C1 segment of cervical spinal cord (tissue), 14 donors: ENCODE data around the gene AGTR1.
A peak's percentile ranks its signal among the peaks of the same experiment; 100 is the strongest.

Source experiments
- DNase-seq, 14 donors: peaks; one replicate each; lab custom pipeline; 2025; lab: John Stamatoyannopoulos, UW

Gene AGTR1

DNA sequence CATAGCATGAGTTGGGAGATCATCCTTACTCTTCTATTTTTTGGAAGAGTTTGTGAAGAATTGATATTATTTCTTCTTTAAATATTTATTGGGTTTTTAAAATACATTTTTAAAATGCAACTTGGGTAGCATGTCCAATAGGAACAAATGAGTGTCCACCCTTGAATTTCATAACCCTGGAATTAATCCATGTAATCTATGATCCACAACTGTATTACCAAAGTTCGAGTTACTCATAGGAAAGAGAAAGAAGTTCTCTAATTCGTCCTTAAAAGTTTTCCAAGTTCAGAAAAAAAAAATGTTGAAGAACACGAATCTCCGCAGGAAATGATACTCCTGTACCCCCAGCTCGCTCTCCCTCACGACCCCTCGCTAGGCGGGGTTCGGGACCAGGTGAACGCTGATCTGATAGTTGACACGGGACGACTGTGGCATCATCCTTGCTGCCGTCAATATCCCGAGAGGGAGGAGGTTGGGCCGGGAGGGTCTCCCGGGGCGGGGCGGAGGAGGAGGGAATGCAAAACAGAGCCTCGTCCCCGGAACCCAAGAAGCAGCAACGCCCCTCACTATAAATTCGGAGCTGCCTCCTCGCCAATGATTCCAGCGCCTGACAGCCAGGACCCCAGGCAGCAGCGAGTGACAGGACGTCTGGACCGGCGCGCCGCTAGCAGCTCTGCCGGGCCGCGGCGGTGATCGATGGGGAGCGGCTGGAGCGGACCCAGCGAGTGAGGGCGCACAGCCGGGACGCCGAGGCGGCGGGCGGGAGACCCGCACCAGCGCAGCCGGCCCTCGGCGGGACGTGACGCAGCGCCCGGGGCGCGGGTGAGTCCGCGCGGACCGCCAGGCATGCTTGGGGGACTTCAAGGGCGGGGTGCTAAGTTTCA lies at the start of gene AGTR1:
AGTR1 (plus strand) TSS at position 598 of the 884 bp plus-strand sequence. CDS start 43,133 bp downstream, outside the sequence.
- peak in 1 of 14 donors; percentile 2 for DNase-seq

DNA sequence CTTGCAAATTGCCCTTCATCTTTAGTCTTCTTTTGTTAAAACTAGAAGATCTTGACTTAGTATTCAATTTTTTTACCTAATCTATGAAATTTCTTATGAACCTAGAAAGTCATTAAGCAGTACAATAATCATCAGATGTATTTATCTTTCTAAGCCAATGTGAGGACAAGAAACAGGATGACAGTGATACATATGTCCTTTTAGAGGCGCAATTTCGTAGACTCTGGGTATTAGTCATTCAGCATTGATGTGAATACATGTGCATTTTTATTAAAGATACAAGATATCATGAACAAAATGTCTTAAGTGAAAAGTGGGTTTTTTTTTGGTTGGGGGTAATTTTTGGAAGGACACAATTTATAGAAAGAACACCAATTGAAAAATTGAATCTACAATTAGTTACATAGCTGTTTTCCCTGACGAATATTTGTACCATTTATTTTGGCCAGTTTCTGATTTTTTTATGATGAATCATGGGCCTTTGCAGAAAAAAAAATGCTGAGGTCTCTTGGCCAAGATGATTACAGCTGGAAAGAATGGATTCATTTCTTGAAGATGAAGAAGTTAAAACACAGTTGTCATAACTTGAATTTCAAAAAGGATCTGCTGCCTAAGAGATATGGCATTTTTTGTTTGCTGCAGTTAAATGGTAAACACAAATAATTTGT lies 48.9 kb upstream of the AGTR1 start:
- DNase-seq: no peak

DNA sequence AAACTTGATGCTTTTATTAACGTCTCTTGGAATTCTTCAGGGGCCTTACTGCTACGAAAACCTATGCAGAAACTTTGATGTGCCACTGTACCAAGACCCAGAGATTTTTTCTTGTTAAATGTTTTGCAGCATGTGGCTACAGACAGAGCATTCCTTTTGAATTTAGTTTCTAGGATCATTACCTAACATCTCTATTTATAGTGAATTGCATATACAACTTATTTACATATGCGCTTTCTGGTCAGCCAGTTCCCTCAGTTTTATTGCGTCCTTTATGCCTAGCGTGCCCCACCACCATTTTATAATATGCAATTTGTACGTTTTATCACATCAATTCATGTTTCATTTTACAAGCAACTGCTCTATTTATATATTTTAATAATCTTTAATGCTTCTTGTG lies 46.2 kb upstream of the AGTR1 start:
- DNase-seq: no peak

DNA sequence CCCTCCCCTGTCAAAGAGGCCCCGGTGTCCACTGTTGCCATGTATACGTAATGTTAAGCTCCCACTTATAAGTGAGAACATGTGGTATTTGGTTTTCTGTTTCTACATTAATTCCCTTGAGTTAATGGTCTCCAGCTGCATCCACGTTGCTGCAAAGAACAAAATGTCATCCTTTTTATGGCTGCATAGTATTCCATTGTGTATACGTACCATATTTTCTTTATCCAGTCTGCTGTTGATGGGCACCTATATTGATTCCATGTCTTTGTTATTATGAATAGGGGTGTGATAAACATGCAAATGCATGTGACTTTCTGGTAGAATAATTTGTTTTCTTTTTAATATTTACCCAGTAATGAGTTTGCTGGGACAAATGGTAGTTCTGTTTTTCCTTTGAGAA lies 43.3 kb upstream of the AGTR1 start:
- DNase-seq: no peak

DNA sequence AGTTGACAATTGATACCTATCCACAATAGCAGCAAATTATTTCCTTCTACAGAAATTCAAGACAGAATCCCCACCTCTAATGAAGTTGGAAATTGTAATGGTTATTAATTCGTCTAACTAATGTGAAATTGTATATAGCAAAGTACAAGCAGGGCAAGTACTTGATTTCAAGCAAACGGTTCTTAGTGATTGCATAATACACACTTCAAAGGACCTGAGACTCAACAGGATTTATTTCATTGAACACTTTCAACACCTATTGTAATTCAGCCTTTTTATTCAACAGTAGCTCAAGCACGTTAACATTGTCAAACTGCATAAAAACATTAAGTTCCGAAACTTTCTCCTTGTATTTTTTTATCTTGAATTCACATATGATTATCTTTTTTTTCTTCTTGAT lies 40.2 kb upstream of the AGTR1 start:
- DNase-seq: no peak

DNA sequence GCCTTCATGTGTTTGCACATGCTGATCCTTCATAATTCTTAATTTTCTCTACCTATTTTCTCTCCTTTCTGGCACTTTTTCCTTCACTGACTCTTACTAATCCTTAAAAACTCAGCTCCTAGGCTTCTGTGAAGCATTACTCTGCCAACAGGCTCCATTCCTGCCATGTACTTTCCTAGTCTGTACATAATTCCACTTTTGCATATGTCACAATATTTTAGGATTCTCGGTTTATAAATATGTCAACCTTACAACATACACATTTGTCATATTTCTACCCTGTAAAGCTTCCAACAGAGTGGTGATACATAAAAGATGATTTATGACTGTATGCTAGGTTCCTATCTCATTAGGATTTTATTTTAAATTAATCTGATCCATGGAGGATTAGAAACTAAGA lies 38.2 kb upstream of the AGTR1 start:
- no peak for DNase-seq

DNA sequence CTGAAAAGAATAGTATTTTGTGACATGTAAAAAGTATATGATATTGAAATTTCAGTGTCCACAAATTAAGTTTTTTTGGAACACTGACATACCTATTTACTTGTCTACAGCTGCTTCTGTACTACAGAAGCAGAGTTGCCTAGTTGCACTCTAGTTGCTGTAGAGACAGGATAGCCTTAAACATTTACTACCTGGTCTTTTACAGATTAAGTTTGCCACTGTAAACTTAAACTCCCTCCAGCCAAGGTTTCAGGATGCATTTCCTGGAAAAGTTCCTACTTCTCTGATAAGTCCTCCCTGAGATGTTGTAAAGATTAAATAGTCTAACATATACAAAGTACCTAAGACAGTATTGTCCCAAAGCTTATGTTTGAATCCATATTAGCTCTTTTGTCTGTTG lies 17.4 kb upstream of the AGTR1 start:
- no peak for DNase-seq

DNA sequence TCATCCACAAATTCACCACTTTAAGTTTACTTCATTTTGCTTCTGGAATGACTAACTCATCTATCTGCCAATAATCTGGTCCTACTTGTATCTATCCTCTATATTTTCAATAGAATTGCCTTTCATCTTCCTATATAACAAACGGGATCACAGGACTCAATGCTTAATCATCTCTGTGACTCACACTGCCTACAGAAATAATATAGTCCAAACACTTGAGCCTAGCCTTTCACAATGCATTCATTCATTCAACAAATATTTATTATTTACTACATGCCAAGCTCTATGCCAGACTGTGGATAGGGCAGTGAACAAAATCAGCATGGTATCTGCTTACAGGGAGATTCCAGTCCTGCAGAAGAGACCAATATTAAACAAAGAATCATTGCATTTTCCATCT lies 16.6 kb upstream of the AGTR1 start:
- DNase-seq: no peak

DNA sequence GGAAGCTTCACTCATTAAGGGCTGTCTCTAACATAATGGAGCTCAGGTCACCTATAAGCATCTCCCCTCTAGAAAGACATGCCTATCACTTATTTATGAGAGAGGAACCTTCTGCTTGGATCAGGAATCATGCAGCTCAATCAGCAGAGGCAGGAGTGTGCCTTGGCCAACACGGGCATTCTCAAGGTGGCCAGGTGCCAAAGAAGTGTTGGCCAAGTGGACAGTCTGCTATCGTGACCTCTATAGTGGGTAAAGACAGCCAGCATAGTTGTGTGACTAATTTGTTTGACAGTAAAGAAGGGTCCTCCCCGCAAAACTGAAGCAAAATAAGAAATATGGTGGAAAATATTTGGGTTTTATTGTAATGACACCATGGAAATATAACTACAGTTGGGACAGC lies 14.7 kb upstream of the AGTR1 start:
- DNase-seq: peak in 1 of 14 donors; percentile 3

DNA sequence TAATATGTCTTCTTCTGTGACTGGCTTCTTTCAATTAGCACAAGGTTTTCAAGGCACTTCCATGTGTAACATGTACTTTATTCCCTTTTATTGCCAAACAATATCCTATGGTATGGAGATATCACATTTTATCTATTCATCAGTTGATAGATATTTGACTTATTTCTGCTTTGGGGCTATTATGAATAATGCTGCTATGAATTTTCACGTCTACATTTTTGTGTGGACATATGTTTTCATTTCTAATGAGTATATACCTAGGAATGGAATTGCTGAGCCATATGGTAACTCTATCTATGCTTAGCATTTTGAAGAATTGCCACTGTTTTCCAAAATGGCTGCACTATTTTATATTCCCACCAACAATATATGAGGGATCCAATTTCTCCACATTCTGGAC lies 3.6 kb upstream of the AGTR1 start:
- no peak for DNase-seq

DNA sequence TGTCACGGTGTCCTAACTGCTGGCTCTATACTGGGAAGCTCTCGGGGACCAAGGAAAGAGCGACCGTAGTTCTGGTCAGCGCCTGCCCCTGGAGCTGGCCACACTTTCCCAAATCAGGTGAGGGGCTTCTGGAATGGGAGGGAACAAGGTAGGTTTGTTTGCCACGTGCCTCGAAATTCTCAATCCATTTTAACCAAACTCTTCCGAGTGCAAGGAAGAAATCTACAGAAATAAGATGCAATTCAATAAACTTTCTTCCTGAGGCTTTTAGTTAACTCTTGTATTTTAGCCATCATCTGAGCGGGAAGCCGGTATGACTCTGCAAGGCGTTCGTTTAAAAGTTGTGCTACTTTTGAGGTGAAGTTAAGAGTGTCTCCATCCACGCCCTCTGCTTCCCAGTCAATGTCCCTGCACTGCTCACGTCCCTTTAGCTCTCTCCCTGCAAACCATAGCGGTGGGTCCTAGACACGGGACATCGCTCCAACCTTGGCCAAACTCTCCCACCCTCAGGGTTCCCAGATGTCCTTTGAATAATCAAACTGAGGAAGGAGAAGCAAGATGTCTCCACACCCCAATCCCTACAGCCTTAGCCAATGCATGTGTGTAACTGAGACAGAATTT lies 597 bp downstream of the AGTR1 start:
- no peak for DNase-seq

DNA sequence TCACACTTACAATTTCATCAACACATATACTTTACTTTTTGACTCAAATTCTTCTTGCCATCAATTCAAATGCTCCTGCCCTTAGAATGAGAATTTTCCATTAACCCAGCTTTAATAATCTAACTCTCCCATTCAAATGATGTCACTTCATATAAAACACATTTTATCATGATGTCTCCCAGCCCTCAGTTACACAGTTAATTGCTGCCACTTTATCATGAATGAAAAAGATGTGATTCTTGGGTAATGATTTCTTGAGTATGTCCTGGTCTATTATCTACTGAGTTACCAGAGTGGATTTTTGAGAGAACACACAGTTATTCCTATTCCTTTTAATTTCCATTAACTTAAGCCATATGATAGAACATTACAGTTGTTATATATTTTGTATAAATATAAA lies 7.6 kb downstream of the AGTR1 start:
- DNase-seq: no peak

DNA sequence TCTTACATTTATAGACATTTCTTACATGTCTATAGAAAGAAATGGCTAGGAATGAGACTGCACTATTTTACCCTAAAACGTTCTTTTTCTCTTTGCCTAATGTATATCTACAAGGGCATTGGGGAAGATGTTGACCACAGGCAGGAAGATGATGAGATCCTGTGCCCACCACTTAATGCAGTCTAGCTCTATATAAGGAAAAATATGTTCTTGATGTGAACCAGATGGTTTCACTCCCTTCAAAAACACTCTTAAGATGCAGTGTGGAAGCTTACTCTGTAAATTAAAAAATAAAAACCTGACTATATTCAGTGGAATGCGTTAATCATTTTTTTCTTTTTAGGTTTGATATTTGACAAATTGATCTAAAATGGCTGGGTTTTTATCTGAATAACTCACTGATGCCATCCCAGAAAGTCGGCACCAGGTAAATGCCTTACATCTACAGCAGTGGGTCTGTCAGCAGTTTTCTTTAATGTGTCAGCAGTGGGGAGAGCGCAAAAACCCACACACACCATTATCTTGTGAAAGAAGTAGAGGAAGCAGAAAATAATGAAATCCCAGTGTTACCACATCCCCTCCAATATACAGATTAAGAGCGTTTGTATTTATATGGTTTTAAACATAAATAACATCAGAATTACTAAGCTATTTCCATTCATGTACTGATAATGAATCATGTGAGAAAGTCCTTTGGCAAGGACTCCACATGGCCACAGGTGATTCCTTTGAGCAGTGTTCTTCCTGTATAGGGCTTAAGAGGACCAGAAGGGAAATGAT lies 10.1 kb downstream of the AGTR1 start:
- DNase-seq: no peak

DNA sequence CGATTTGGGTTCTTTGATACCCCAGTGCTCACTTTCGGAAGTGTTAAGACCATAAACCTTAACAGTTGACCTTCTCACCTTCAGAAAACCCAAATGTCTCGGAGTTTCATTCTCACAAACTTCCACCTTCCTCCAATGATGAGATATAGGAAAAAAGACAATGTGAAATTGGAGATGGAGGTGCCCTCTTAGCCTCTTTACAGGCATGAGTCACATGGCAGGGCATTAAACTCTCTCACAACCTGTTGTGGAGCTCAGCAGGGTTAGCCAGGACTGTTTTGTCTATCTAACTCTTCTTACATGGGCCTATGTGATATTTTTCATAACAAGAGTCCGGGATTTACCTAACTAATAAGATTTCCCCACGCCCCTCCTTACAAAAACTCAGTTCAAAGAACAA lies 10.7 kb downstream of the AGTR1 start:
- DNase-seq: no peak

DNA sequence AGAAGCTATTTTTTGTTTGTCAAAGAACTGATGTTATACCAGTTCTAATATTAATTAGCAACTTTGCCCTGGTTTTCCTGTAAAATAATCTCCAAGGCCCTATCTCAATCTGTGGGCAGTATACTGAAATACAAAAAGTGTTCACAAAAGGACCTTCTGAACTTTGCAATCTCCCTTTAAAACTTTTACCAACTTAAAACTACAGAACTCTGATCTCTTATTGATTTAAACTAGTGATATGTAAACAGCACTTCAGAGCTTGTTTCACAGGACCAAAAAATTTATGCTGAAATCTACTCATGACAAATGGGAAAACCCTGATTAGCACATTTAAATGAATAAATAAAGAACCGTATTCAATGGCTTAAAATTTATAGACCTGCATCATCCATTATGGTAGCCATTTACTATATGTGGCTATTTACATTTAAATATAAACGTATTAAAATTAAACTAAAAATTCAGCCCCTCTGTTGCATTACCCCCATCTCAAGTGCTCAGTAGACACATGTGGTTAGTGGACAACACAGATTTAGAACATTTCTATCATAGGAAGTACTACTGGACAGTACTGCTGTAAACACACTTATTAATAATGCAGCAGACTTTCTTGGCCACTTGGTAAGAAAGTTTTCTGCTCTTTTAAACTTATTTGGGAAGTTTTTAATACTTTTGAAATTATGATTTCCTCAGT lies 12.0 kb downstream of the AGTR1 start:
- no peak for DNase-seq

DNA sequence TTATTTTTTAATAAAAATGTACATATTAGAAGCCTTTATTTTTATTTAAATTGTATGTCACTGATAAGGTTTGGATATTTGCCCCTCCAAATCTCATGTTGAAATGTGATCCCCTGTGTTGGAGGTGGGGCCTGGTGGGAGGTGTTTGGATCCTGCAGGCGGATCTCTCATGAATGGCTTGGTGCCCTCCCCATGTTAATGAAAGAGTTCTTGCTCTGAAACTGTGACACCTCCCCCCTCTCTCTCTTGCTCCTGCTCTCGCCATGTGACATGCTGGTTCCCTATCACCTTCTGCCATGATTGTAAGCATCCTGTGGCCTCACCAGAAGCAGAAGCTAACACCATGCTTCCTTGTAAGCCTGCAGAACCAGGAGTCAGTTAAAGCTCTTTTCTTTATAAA lies 13.0 kb downstream of the AGTR1 start:
- no peak for DNase-seq

DNA sequence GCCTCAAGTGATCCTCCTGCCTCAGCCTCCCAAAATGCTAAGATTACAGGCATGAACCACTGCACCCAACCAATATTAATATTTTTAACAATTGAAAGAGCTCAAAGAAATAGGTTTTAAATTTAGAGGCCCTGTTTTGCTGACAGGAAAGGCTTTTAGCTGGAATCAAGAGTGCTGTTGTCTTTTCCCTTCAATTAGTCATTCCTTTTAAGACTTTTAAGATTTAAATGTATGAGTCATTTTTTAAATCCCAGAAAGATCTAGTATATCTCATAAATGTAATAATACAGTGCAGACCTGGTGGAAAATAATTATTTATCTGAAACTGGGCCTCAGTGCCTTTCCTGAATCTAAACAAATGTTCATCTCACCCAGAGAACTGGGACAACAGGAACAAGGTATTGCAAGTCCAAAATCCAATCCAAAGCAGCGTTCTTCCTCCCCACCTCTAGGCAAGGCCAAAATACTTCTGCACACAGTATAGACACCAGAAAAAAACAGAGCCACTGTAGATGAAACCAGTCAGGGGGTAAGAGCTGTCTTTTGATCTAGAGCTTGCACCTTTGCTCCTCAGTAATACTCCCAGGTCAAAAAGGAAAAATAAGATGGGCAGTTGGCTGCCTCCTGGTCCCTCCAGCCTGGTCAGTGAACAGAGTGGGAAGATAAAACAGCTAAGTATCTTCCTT lies 14.4 kb downstream of the AGTR1 start:
- DNase-seq: no peak

DNA sequence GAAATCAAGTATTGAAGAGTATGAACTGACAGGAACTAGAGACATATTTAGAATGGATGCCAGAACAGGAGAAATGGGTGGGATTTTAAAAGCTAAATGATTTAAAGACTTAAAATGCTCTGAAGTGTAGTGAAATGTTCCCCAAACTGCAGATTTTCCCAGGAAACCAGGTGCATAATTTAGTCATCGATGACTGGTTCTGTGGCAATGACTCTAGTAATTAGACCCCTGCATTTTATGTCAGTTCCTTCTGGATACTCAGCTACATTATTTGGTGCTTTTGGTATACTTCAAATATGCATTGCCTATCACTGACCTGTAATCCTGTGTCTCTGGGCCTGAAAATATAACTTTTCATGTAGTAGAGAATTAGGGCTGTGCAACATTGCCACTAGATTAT lies 16.8 kb downstream of the AGTR1 start:
- no peak for DNase-seq

DNA sequence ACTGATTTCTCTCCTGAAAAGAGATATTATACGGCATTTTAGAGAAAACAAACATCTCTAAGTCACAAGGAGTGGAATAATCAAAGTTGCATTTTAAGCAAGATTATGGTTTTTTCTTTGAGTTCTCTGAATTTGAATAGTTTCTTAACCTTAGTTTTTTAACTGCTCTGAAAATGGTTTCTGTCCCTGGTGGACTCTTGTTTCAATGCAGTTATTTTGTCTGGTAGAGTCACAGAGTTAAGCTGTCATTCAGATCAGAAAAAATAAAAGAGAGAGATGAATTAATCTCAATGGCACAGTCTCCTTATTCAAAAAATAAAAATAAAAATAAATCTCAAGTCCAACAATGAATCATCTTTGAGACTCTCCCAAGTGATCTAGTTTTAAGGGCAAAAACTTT lies 19.0 kb downstream of the AGTR1 start:
- DNase-seq: no peak

DNA sequence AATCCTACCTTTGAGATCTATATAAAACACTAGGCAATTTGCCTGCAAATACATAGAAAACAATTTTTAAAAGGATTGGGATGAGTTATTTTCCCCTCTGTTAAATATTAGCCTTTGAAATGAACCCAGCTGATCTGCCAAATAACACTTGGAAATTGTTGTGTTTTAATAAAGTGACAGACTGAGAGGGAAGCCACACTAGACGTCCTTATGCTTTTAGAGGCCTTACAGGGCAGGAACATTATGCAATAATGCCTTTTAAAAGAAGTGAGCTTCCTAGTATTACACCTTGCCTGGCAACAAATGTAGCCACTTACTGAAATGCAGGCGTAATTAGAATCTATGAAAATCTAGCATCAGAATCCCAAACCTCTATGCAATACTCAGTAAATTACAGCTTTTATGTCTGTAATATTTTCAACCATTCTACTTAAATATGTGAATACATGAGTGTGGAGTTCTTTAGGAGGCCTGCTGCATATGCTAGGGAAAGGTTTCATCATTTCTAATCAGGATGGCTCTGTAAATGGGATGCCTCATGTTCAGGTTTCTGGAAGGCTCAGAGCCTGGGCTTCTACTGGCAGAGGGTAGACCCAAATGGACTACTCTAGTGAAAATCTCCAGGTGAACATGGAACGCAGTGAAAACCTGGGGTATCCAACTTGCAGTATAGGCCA lies 20.3 kb downstream of the AGTR1 start:
- DNase-seq: no peak
